ENCODE data around the gene RTCA.

DNA sequence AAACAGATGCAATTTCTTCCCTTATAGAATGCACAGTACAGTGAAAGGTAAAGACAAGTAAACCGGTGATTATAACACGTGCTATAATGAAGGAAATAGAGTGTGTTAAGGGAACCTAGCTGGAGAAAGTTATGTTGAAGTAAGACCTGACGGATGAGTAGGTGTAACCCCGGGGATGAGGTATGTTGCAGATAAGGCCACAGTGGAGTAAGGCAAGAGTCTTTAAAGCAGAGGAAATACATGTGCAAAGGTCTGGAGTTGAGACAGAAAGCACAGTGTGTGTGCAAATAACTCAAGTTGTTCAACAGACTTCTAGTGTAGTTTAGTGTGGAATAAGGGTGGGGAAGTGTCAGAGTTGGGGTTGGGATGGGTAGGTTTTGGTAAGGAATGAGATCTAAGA lies 19.3 kb upstream of the RTCA start:
- TF ChIP-seq EP300 (IDR thresholded peaks at IDR 0.05; ENCODE audit: low read depth) (no peak), POLR2A (IDR thresholded peaks at IDR 0.05) (no peak)
- TF ChIP-seq, protein P1, sequence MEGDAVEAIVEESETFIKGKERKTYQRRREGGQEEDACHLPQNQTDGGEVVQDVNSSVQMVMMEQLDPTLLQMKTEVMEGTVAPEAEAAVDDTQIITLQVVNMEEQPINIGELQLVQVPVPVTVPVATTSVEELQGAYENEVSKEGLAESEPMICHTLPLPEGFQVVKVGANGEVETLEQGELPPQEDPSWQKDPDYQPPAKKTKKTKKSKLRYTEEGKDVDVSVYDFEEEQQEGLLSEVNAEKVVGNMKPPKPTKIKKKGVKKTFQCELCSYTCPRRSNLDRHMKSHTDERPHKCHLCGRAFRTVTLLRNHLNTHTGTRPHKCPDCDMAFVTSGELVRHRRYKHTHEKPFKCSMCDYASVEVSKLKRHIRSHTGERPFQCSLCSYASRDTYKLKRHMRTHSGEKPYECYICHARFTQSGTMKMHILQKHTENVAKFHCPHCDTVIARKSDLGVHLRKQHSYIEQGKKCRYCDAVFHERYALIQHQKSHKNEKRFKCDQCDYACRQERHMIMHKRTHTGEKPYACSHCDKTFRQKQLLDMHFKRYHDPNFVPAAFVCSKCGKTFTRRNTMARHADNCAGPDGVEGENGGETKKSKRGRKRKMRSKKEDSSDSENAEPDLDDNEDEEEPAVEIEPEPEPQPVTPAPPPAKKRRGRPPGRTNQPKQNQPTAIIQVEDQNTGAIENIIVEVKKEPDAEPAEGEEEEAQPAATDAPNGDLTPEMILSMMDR (IDR thresholded peaks at IDR 0.05): no peak
